WTC11 (cell line): ENCODE measurements around the gene DENND5A. TPM values are rescaled to one million over a fixed set of nuclear protein-coding genes. Genes with fewer than 3 reads are reported as not detected.

Experiments used
- ATAC-seq: fragments of 200-7000 bp; cut with Tn5 transposase; 2 replicates; pipeline ENCODE4 v1.10.0; 2021; ENCODE audit warnings: mild to moderate bottlenecking, moderate library complexity
- CTCF ChIA-PET: fragments of 300-600 bp; sonication (Branson Sonifier 250); formaldehyde crosslinking; loops from one replicate; lab custom pipeline; 2021; ENCODE audit warnings: antibody characterized with exemption; lab: Charles Lee
- POLR2A ChIA-PET: fragments of 350-600 bp; sonication (Branson Sonifier 250); formaldehyde crosslinking; loops from one replicate; lab custom pipeline; 2021; ENCODE audit warnings: antibody characterized with exemption; lab: Charles Lee
- DNase-seq: peaks from one replicate; pipeline ENCODE4 v3.0.0; 2021; ENCODE audit warnings: low spot score
- H3K27ac Mint-ChIP-seq: 2 replicates; pipeline ENCODE4 v1.8.0; 2021; ENCODE audit warnings: mixed read lengths
- H3K27me3 Mint-ChIP-seq: 2 replicates; pipeline ENCODE4 v1.8.0; 2021; ENCODE audit warnings: low read depth, mild to moderate bottlenecking, moderate library complexity, mixed read lengths
- H3K36me3 Mint-ChIP-seq: 2 replicates; pipeline ENCODE4 v1.8.0; 2021; ENCODE audit warnings: mixed read lengths
- H3K4me1 Mint-ChIP-seq: 2 replicates; pipeline ENCODE4 v1.8.0; 2022; ENCODE audit warnings: mixed read lengths
- H3K4me3 Mint-ChIP-seq: 2 replicates; pipeline ENCODE4 v1.8.0; 2021; ENCODE audit warnings: mild to moderate bottlenecking, moderate library complexity, mixed read lengths
- H3K9me3 Mint-ChIP-seq: 2 replicates; pipeline ENCODE4 v1.8.0; 2021; ENCODE audit warnings: mixed read lengths
- ESRRA ChIP-seq: sonication (generic); formaldehyde crosslinking; IDR thresholded peaks from 2 replicates; pipeline ENCODE4 v1.8.1; 2022; ENCODE audit warnings: mild to moderate bottlenecking, missing genetic modification reagents, borderline replicate concordance
- ETV6 ChIP-seq: sonication (generic); formaldehyde crosslinking; IDR thresholded peaks from 2 replicates; pipeline ENCODE4 v1.8.1; 2022; ENCODE audit warnings: mild to moderate bottlenecking, missing genetic modification reagents
- HMGA2 ChIP-seq: fragments of 250-450 bp; sonication (Bioruptor Pico); IDR thresholded peaks from 2 replicates; pipeline ENCODE4 v1.4.0; 2021; ENCODE audit warnings: mild to moderate bottlenecking, moderate library complexity
- NFE2L1 ChIP-seq: sonication (generic); formaldehyde crosslinking; IDR thresholded peaks from 2 replicates; pipeline ENCODE4 v1.8.1; 2023; ENCODE audit warnings: missing genetic modification reagents
- NR1H2 ChIP-seq: sonication (generic); formaldehyde crosslinking; IDR thresholded peaks from 2 replicates; pipeline ENCODE4 v1.9.0; 2021; ENCODE audit warnings: mild to moderate bottlenecking, moderate library complexity, missing genetic modification reagents
- NR3C1 ChIP-seq: sonication (generic); formaldehyde crosslinking; conservative IDR thresholded peaks from 2 replicates; pipeline ENCODE4 v1.8.1; 2023; ENCODE audit warnings: low read depth, mild to moderate bottlenecking, missing genetic modification reagents
- RORB ChIP-seq: fragments of 250-450 bp; sonication (Bioruptor Pico); IDR thresholded peaks from 2 replicates; pipeline ENCODE4 v1.9.0; 2021; ENCODE audit warnings: mild to moderate bottlenecking
- SOX15 ChIP-seq: fragments of 250-450 bp; sonication (Bioruptor Pico); IDR thresholded peaks from 2 replicates; pipeline ENCODE4 v1.9.0; 2021; ENCODE audit warnings: mild to moderate bottlenecking
- TCF7 ChIP-seq: sonication (generic); formaldehyde crosslinking; IDR thresholded peaks from 2 replicates; pipeline ENCODE4 v1.8.0; 2022; ENCODE audit warnings: mild to moderate bottlenecking, low read depth, missing genetic modification reagents, moderate library complexity
- ZBTB21 ChIP-seq: sonication (generic); formaldehyde crosslinking; IDR thresholded peaks from 2 replicates; pipeline ENCODE4 v1.8.1; 2023; ENCODE audit warnings: mild to moderate bottlenecking, missing genetic modification reagents, borderline replicate concordance
- ZNF138 ChIP-seq: sonication (generic); formaldehyde crosslinking; conservative IDR thresholded peaks from 2 replicates; pipeline ENCODE4 v1.8.1; 2022; ENCODE audit warnings: mild to moderate bottlenecking, moderate library complexity, missing genetic modification reagents
- ZNF232 ChIP-seq: sonication (generic); formaldehyde crosslinking; IDR thresholded peaks from 2 replicates; pipeline ENCODE4 v1.8.0; 2022; ENCODE audit warnings: mild to moderate bottlenecking, missing genetic modification reagents
- total RNA-seq: library from RNA; stranded (reverse); gene quantifications from 3 replicates; pipeline ENCODE4 v1.2.3, GENCODE V29; 2021
- TF ChIP-seq, protein P1 (sequence below): sonication (generic); formaldehyde crosslinking; IDR thresholded peaks from 2 replicates; pipeline ENCODE4 v1.8.1; 2022; ENCODE audit warnings: missing genetic modification reagents, borderline replicate concordance
- TF ChIP-seq, protein P2 (sequence below): fragments of 250-450 bp; sonication (Bioruptor Pico); conservative IDR thresholded peaks from 2 replicates; pipeline ENCODE4 v1.9.0; 2021; ENCODE audit warnings: mild to moderate bottlenecking
- TF ChIP-seq, protein P3 (sequence below): sonication (generic); formaldehyde crosslinking; IDR thresholded peaks from 2 replicates; pipeline ENCODE4 v1.8.1; 2023; ENCODE audit warnings: mild to moderate bottlenecking, moderate library complexity, missing genetic modification reagents
- TF ChIP-seq, protein P4 (sequence below): fragments of 250-450 bp; sonication (Bioruptor Pico); IDR thresholded peaks from 2 replicates; pipeline ENCODE4 v1.9.0; 2021; ENCODE audit warnings: mild to moderate bottlenecking
- TF ChIP-seq, protein P5 (sequence below): sonication (generic); formaldehyde crosslinking; IDR thresholded peaks from 2 replicates; pipeline ENCODE4 v1.8.1; 2022; ENCODE audit warnings: low read depth, missing genetic modification reagents, borderline replicate concordance
- TF ChIP-seq, protein P6 (sequence below): fragments of 200-600 bp; IDR thresholded peaks from 2 replicates; pipeline ENCODE4 v1.8.0; 2022; ENCODE audit warnings: antibody characterized with exemption

The DENND5A gene
- total RNA-seq, 1 experiment from 2014 or later, result 69.3 TPM

DNA sequence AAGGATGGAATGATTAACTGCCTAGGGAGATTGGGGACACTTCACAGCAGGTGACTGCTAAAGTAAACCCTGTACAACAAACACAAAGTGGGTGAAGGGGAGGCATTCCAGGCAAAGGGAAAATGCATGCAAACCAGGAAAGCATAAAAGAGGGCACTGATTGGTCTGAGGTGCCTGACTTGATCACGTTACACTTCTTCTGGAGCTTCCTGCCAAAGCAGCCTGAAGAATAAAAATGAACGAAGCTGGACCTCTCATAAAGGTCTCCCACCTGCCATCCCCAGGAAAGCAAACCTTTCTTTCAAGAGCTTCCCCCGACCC is 127.1 kb downstream of the DENND5A start:
- Mint-ChIP-seq H3K36me3 (peaks cover 32% of the 10 kb centered on the region), H3K4me1 (peaks cover 14% of the 10 kb centered on the region), H3K27ac (peak overlapping the region; percentile 73), H3K27me3 (no peaks in the 10 kb centered on the region), H3K4me3 (no peak overlapping the region), H3K9me3 (no peaks in the 10 kb centered on the region)
- DNase-seq (no peak), ATAC-seq (peak; percentile 21)
- TF ChIP-seq NR1H2 (CRISPR knock-in tag) (no peak), ZNF232 (CRISPR knock-in tag) (no peak)
- TF ChIP-seq, protein P1, sequence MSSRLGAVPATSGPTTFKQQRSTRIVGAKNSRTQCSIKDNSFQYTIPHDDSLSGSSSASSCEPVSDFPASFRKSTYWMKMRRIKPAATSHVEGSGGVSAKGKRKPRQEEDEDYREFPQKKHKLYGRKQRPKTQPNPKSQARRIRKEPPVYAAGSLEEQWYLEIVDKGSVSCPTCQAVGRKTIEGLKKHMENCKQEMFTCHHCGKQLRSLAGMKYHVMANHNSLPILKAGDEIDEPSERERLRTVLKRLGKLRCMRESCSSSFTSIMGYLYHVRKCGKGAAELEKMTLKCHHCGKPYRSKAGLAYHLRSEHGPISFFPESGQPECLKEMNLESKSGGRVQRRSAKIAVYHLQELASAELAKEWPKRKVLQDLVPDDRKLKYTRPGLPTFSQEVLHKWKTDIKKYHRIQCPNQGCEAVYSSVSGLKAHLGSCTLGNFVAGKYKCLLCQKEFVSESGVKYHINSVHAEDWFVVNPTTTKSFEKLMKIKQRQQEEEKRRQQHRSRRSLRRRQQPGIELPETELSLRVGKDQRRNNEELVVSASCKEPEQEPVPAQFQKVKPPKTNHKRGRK, result no peak
- CTCF ChIA-PET, result interaction anchor here (0.6 to 2.4 kb wide), 63 partner anchors 9 to 1229 kb away, joined by 3 to 88 read pairs (median 5); partner anchors contain the start of genes ASCL3, C11orf16, NRIP3 and SCUBE2
- POLR2A ChIA-PET, result interaction anchor here (0.7 to 1.4 kb wide), 3 partner anchors 46 to 204 kb away, joined by 3 to 6 read pairs (median 3); no protein-coding TSS in a partner anchor

DNA sequence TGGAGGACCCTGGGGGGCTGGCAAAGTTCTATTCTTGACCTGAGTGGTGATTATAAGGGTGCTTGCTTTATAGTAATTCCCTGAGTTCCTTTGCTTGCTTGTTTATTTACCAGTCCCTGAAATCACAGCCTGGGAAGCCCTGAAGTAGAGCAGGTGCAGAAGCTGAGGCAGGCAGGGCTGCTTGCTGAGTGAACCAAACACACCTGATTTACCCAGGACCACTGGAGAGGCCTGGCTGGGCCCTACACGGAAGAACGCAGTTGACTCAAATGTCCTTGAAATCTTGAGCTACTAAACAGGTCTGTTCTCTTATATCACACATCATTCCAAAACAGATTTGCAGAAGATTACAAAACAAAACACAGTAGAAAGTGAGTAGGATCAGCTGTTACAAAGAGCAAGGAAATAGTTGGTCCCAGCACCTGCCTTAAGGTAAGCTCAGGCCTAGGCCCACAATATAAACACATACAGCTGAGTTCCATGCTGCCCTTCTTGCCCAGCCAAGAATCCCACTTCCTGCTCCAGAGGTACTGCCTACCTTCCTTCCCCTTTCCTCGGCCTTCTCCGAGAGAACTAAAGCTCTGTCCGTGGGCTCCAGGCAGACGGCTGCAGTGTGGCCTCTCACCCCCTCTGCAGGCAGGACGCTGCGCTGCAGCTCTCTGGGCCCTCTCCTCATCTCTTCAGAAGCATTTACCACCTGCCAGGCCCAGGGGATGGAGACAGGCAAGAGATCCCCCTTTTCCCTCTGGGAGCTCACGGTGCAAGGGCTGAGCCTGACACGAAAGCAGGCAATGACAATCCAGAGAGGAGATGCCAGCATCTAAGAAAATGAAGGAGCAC is 127.6 kb downstream of the DENND5A start:
- Mint-ChIP-seq H3K36me3 (peaks cover 27% of the 10 kb centered on the region), H3K27ac (peak overlapping the region; percentile 73), H3K4me1 (peaks cover 14% of the 10 kb centered on the region), H3K9me3 (no peaks in the 10 kb centered on the region), H3K4me3 (no peak overlapping the region), H3K27me3 (no peaks in the 10 kb centered on the region)
- ChIA-PET CTCF (interaction anchor here (0.5 to 2.4 kb wide), 69 partner anchors 9 to 1229 kb away, joined by 3 to 88 read pairs (median 5); partner anchors contain the start of genes ASCL3, C11orf16, NRIP3 and SCUBE2), POLR2A (interaction anchor here (0.8 to 1.4 kb wide), 3 partner anchors 45 to 323 kb away, joined by 3 to 6 read pairs (median 3); partner anchors contain the start of gene ZNF143)
- DNase-seq (peak; percentile 94), ATAC-seq (peak; percentile 99)
- TF ChIP-seq ZNF138 (CRISPR knock-in tag), result no peak
- TF ChIP-seq, protein P2, sequence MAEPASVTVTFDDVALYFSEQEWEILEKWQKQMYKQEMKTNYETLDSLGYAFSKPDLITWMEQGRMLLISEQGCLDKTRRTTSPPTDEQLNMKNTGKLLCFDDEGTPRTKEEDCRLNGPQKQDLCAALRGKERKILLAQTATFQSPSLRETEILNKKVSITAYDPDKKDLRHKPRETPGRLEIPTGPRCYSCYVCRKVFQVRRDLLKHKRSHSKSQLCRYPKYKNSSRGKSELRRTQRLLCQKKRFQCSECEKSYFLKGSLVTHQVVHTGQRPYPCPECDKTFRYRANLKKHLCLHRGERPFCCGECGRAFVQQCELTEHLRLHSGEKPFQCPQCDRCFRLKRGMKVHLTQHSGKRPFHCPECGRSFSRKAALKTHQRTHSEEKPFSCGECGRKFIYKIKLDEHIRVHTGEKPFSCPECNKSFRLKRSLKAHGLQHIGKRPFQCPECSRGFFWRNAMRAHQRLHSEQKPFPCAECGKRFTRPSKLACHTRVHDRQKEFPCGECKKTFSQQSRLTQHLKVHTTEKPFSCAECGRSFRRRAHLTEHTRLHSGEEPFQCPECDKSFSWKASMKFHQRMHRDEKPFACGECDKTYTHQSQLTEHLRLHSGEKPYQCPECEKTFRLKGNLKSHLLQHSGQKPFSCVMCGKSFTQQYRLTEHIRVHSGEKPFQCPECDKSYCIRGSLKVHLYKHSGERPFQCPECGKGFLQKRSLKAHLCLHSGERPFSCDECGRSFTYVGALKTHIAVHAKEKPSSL (CRISPR knock-in tag), result no peak
- no peak for TF ChIP-seq ESRRA
- no peak for TF ChIP-seq ZBTB21
- TF ChIP-seq RORB (CRISPR knock-in tag), result no peak
- no peak for TF ChIP-seq HMGA2 (CRISPR knock-in tag)
- TF ChIP-seq NFE2L1 (CRISPR knock-in tag), result no peak
- peak; percentile 60; the same call in 1 of the 2 replicates for TF ChIP-seq ETV6 (CRISPR knock-in tag)
- TF ChIP-seq NR3C1 (CRISPR knock-in tag), result no peak
- TF ChIP-seq TCF7, result 0 out of 2 replicates have a peak, but pooled peaks have one; percentile 35
- TF ChIP-seq, protein P3, sequence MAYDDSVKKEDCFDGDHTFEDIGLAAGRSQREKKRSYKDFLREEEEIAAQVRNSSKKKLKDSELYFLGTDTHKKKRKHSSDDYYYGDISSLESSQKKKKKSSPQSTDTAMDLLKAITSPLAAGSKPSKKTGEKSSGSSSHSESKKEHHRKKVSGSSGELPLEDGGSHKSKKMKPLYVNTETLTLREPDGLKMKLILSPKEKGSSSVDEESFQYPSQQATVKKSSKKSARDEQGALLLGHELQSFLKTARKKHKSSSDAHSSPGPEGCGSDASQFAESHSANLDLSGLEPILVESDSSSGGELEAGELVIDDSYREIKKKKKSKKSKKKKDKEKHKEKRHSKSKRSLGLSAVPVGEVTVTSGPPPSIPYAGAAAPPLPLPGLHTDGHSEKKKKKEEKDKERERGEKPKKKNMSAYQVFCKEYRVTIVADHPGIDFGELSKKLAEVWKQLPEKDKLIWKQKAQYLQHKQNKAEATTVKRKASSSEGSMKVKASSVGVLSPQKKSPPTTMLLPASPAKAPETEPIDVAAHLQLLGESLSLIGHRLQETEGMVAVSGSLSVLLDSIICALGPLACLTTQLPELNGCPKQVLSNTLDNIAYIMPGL (CRISPR knock-in tag), result 0 out of 2 replicates have a peak, but pooled peaks have one; percentile 30
- TF ChIP-seq SOX15 (CRISPR knock-in tag), result no peak
- TF ChIP-seq, protein P4, sequence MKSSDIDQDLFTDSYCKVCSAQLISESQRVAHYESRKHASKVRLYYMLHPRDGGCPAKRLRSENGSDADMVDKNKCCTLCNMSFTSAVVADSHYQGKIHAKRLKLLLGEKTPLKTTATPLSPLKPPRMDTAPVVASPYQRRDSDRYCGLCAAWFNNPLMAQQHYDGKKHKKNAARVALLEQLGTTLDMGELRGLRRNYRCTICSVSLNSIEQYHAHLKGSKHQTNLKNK (CRISPR knock-in tag), result no peak
- TF ChIP-seq, protein P5, sequence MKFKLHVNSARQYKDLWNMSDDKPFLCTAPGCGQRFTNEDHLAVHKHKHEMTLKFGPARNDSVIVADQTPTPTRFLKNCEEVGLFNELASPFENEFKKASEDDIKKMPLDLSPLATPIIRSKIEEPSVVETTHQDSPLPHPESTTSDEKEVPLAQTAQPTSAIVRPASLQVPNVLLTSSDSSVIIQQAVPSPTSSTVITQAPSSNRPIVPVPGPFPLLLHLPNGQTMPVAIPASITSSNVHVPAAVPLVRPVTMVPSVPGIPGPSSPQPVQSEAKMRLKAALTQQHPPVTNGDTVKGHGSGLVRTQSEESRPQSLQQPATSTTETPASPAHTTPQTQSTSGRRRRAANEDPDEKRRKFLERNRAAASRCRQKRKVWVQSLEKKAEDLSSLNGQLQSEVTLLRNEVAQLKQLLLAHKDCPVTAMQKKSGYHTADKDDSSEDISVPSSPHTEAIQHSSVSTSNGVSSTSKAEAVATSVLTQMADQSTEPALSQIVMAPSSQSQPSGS (CRISPR knock-in tag), result no peak
- TF ChIP-seq, protein P6, sequence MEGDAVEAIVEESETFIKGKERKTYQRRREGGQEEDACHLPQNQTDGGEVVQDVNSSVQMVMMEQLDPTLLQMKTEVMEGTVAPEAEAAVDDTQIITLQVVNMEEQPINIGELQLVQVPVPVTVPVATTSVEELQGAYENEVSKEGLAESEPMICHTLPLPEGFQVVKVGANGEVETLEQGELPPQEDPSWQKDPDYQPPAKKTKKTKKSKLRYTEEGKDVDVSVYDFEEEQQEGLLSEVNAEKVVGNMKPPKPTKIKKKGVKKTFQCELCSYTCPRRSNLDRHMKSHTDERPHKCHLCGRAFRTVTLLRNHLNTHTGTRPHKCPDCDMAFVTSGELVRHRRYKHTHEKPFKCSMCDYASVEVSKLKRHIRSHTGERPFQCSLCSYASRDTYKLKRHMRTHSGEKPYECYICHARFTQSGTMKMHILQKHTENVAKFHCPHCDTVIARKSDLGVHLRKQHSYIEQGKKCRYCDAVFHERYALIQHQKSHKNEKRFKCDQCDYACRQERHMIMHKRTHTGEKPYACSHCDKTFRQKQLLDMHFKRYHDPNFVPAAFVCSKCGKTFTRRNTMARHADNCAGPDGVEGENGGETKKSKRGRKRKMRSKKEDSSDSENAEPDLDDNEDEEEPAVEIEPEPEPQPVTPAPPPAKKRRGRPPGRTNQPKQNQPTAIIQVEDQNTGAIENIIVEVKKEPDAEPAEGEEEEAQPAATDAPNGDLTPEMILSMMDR, result peak; percentile 84
